Measurements from ENCODE around the gene MED12. TPM values are rescaled to one million over a fixed set of nuclear protein-coding genes. Genes with fewer than 3 reads are reported as not detected.

Gene MED12
- total RNA-seq, 1 donor from 2014 or later, result 23.2 TPM

DNA sequence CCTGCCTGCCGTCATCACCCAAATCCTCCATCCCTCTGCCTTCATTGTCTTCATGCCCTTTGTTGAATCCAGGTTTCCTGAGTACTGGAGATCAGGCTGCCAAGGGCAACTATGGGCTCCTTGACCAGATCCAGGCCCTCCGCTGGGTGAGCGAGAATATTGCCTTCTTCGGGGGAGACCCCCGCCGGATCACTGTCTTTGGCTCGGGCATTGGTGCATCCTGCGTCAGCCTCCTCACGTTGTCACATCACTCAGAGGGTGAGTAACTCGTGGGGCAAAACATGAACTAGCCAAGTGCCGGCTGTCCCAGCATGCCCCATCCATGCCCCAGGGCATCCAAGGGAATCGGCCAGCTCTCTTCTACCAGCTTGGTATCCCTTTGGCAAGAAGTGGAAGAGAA is 45.7 kb downstream of the MED12 start:
- no peaks in the 10 kb centered on the region for H3K9me3 ChIP-seq (replicated peaks)
- H3K36me3 ChIP-seq, result no peaks in the 10 kb centered on the region
- H3K4me1 ChIP-seq, result no peaks in the 10 kb centered on the region
- H3K27me3 ChIP-seq (ENCODE audit: low read depth), result no peaks in the 10 kb centered on the region
- TF ChIP-seq, protein P1, sequence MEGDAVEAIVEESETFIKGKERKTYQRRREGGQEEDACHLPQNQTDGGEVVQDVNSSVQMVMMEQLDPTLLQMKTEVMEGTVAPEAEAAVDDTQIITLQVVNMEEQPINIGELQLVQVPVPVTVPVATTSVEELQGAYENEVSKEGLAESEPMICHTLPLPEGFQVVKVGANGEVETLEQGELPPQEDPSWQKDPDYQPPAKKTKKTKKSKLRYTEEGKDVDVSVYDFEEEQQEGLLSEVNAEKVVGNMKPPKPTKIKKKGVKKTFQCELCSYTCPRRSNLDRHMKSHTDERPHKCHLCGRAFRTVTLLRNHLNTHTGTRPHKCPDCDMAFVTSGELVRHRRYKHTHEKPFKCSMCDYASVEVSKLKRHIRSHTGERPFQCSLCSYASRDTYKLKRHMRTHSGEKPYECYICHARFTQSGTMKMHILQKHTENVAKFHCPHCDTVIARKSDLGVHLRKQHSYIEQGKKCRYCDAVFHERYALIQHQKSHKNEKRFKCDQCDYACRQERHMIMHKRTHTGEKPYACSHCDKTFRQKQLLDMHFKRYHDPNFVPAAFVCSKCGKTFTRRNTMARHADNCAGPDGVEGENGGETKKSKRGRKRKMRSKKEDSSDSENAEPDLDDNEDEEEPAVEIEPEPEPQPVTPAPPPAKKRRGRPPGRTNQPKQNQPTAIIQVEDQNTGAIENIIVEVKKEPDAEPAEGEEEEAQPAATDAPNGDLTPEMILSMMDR (IDR thresholded peaks at IDR 0.05; ENCODE audit: borderline replicate concordance), result no peak
- no peak overlapping the region for H3K4me3 ChIP-seq
- intact Hi-C loops (cut with micrococcal nuclease), result no loop called here
- no peak overlapping the region for H3K27ac ChIP-seq (replicated peaks)
- DNase-seq, result no peak

DNA sequence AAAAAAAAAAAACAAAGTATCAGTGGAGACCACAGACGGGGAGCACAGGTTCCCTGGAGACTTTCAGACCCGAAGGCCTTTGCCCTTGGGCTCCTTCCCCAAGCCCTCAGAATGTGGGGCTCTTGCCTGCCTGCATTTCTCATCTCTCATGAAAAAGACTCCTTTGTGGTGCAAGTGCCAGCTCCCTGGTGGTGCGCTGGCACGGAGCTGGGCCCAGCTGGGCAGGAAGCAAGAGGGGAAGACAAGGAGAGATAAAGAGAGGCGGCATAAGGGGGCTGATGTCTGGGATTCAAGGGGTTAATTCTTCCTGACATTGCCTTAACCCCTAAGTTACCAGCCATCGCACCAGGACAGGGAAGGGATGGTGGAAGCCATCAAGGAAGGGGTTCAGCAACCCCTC is 48.1 kb downstream of the MED12 start:
- Histone ChIP-seq H3K4me1 (no peaks in the 10 kb centered on the region), H3K36me3 (no peaks in the 10 kb centered on the region), H3K27ac (replicated peaks) (no peak overlapping the region), H3K4me3 (no peak overlapping the region), H3K9me3 (replicated peaks) (no peaks in the 10 kb centered on the region), H3K27me3 (ENCODE audit: low read depth) (no peaks in the 10 kb centered on the region)
- intact Hi-C loops (cut with micrococcal nuclease), result no loop called here
- no peak for DNase-seq
- TF ChIP-seq, protein P1 (IDR thresholded peaks at IDR 0.05; ENCODE audit: borderline replicate concordance), result no peak

DNA sequence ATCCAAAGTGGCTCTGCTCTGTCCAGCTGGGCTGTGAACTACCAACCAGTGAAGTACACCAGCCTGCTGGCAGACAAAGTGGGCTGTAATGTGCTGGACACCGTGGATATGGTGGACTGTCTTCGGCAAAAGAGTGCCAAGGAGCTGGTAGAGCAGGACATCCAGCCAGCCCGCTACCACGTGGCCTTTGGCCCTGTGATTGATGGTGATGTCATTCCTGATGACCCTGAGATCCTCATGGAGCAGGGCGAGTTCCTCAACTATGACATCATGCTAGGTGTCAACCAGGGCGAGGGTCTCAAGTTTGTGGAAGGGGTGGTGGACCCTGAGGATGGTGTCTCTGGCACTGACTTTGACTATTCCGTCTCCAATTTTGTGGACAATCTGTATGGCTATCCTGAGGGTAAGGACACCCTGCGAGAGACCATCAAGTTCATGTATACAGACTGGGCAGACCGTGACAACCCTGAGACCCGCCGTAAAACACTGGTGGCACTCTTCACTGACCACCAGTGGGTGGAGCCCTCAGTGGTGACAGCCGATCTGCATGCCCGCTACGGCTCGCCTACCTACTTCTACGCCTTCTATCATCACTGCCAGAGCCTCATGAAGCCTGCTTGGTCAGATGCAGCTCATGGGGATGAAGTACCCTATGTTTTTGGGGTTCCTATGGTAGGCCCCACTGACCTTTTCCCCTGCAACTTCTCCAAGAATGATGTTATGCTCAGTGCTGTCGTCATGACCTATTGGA is 48.8 kb downstream of the MED12 start:
- H3K27me3 ChIP-seq (ENCODE audit: low read depth), result no peaks in the 10 kb centered on the region
- no peak for DNase-seq
- intact Hi-C loops (cut with micrococcal nuclease), result no loop called here
- H3K36me3 ChIP-seq, result no peaks in the 10 kb centered on the region
- H3K9me3 ChIP-seq (replicated peaks), result no peaks in the 10 kb centered on the region
- no peak overlapping the region for H3K27ac ChIP-seq (replicated peaks)
- no peak overlapping the region for H3K4me3 ChIP-seq
- no peaks in the 10 kb centered on the region for H3K4me1 ChIP-seq
- TF ChIP-seq, protein P1 (IDR thresholded peaks at IDR 0.05; ENCODE audit: borderline replicate concordance), result no peak

DNA sequence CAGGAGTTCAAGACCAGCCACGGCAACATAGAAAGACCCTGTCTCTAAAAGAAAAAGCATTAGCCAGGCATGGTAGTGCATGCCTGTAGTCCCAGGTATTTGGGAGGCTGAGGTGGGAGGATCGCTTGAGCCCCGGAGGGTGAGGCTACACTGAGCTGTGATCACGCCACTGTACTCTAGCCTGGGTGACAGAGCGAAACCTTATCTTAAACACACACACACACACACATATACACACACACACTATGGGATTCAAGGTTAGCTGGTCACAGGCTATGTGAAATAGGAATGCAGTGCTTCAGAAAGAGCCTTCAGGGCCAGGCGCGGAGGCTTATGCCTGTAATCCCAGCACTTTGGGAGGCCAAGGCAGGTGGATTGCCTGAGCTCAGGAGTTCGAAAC is 49.7 kb downstream of the MED12 start:
- H3K9me3 ChIP-seq (replicated peaks), result no peaks in the 10 kb centered on the region
- no peak for DNase-seq
- no peaks in the 10 kb centered on the region for H3K27me3 ChIP-seq (ENCODE audit: low read depth)
- TF ChIP-seq, protein P1 (IDR thresholded peaks at IDR 0.05; ENCODE audit: borderline replicate concordance), result no peak
- H3K4me3 ChIP-seq, result no peak overlapping the region
- intact Hi-C loops (cut with micrococcal nuclease), result no loop called here
- H3K27ac ChIP-seq (replicated peaks), result no peak overlapping the region
- H3K36me3 ChIP-seq, result no peaks in the 10 kb centered on the region
- no peaks in the 10 kb centered on the region for H3K4me1 ChIP-seq

DNA sequence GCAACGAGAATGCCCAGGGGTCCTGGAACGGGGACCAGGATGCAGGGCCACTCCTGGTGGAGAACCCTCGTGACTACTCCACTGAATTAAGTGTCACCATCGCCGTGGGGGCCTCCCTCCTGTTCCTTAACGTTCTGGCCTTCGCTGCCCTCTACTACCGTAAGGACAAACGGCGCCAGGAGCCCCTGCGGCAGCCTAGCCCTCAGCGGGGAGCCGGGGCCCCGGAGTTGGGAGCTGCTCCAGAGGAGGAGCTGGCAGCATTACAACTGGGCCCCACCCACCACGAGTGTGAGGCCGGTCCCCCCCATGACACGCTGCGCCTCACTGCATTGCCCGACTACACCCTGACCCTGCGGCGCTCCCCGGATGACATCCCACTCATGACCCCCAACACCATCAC is 51.2 kb downstream of the MED12 start:
- no peaks in the 10 kb centered on the region for H3K4me1 ChIP-seq
- intact Hi-C loops (cut with micrococcal nuclease), result no loop called here
- no peaks in the 10 kb centered on the region for H3K36me3 ChIP-seq
- no peaks in the 10 kb centered on the region for H3K27me3 ChIP-seq (ENCODE audit: low read depth)
- H3K27ac ChIP-seq (replicated peaks), result no peak overlapping the region
- H3K9me3 ChIP-seq (replicated peaks), result no peaks in the 10 kb centered on the region
- TF ChIP-seq, protein P1 (IDR thresholded peaks at IDR 0.05; ENCODE audit: borderline replicate concordance), result no peak
- DNase-seq, result no peak
- no peak overlapping the region for H3K4me3 ChIP-seq
